ENCODE results near the gene LOXL1.

GRCh38 chr15:73993211-73993994 is 67.1 kb downstream of the LOXL1 start:
- TF ChIP-seq CTCF (IDR thresholded peaks at IDR 0.05) (no peak), EZH2 (IDR thresholded peaks at IDR 0.05; ENCODE audit: borderline replicate concordance, insufficient read depth, low read depth, low read length, poor library complexity, severe bottlenecking) (no peak)

Measured in B cell (primary cell).